Left lung (tissue), 10 donors: ENCODE measurements around the gene NISCH. TPM values are rescaled to one million over a fixed set of nuclear protein-coding genes. Genes with fewer than 3 reads are reported as not detected.

Experiments
- ATAC-seq: fragments of 200-7000 bp; cut with Tn5 transposase; one replicate; pipeline ENCODE4 v1.9.1; 2020; ENCODE audit warnings: moderate library complexity
- DNase-seq, 4 donors: peaks; one replicate each; pipeline ENCODE4 v3.0.0-alpha.2; 2013 to 2020
- H3K27ac ChIP-seq, 2 donors: fragments of 200-600 bp; sonication (generic) in 1 of 2; one replicate each; pipeline versions ENCODE4 v1.5.0 to v1.8.0; 2020 to 2021
- H3K27me3 ChIP-seq, 2 donors: fragments of 200-600 bp; sonication (generic) in 1 of 2; one replicate each; pipeline versions ENCODE4 v1.5.0 to v1.8.0; 2020 to 2021
- H3K36me3 ChIP-seq, 2 donors: fragments of 200-600 bp; sonication (generic) in 1 of 2; one replicate each; pipeline versions ENCODE4 v1.5.0 to v1.8.0; 2020 to 2021
- H3K4me1 ChIP-seq, 2 donors: fragments of 200-600 bp; one replicate each; pipeline ENCODE4 v1.8.0; 2021
- H3K4me3 ChIP-seq, 2 donors: fragments of 200-600 bp; sonication (generic) in 1 of 2; one replicate each; pipeline versions ENCODE4 v1.5.0 to v1.8.0; 2020 to 2021; ENCODE audit warnings: mild to moderate bottlenecking in 1 of 2
- H3K9me3 ChIP-seq, 2 donors: fragments of 200-600 bp; sonication (generic) in 1 of 2; one replicate each; pipeline versions ENCODE4 v1.5.0 to v1.8.0; 2020 to 2021
- CTCF ChIP-seq, 2 donors: fragments of 200-600 bp; sonication (generic) in 1 of 2; IDR thresholded peaks; one replicate each; pipeline versions ENCODE4 v1.5.0 to v1.8.0; 2021; ENCODE audit warnings: antibody characterized with exemption in 2 of 2
- intact Hi-C, 2 donors: fragments of 100-400 bp; cut with DNase I; formaldehyde crosslinking; loops; one replicate each; pipeline versions ENCODE4 v1.11.2 to v1.14.2; 2022
- polyA plus RNA-seq, 6 donors: library from polyadenylated mRNA; unstranded; fragments of 120-200 nt; gene quantifications; one replicate each; pipeline ENCODE4 v1.2.1, GENCODE V29; 2013; ENCODE audit not compliant: insufficient read length in 6 of 6
- total RNA-seq, 2 donors: library from RNA; stranded (reverse); fragmentation: NEBNext Ultra II Directional; extraction: Animal tissue kit (Norgen Biotek cat#: 25700); gene quantifications; one replicate each; pipeline ENCODE4 v1.2.1, GENCODE V29; 2021
- donor health status: DM: no; HTN: yes; CAD: no.
- donor health status: DM: no; HTN: no; CAD: no.

Gene NISCH
- total and polyA plus RNA-seq, 8 donors, result 72.6 to 178 (median 140) TPM

- H3K27ac ChIP-seq, result no peak overlapping the region
- peaks cover 0 to 97% of the 10 kb centered on the region in 2 donors for H3K36me3 ChIP-seq
- H3K4me1 ChIP-seq, result no peaks in the 10 kb centered on the region
- H3K4me3 ChIP-seq, result no peak overlapping the region
- TF ChIP-seq CTCF (IDR thresholded peaks at IDR 0.05), result no peak
- no peaks in the 10 kb centered on the region for H3K27me3 ChIP-seq
- no peak for DNase-seq
- intact Hi-C loops, result no loop called here
- H3K9me3 ChIP-seq, result no peaks in the 10 kb centered on the region
- no peak for ATAC-seq
These were observed 57.3 kb downstream of the NISCH start for GRCh38 chr3:52512727-52513126.

- Histone ChIP-seq H3K36me3 (peaks cover 0 to 97% of the 10 kb centered on the region in 2 donors), H3K27ac (no peak overlapping the region), H3K4me1 (no peaks in the 10 kb centered on the region), H3K9me3 (no peaks in the 10 kb centered on the region), H3K27me3 (no peaks in the 10 kb centered on the region), H3K4me3 (no peak overlapping the region)
- DNase-seq (no peak), ATAC-seq (no peak)
- TF ChIP-seq CTCF (IDR thresholded peaks at IDR 0.05), result no peak
- intact Hi-C loops, result no loop called here
These were observed 57.9 kb downstream of the NISCH start for GRCh38 chr3:52513281-52513680.

GRCh38 chr3:52514576-52514975 is 59.2 kb downstream of the NISCH start:
- DNase-seq, result no peak
- no peaks in the 10 kb centered on the region for H3K27me3 ChIP-seq
- peaks cover 0 to 99% of the 10 kb centered on the region in 2 donors for H3K36me3 ChIP-seq
- intact Hi-C loops, result no loop called here
- H3K9me3 ChIP-seq, result no peaks in the 10 kb centered on the region
- H3K27ac ChIP-seq, result no peak overlapping the region
- no peak overlapping the region for H3K4me3 ChIP-seq
- no peak for TF ChIP-seq CTCF (IDR thresholded peaks at IDR 0.05)
- ATAC-seq, result no peak
- H3K4me1 ChIP-seq, result no peaks in the 10 kb centered on the region

- DNase-seq, result no peak
- intact Hi-C loops, result no loop called here
- no peaks in the 10 kb centered on the region for H3K27me3 ChIP-seq
These were observed 59.8 kb downstream of the NISCH start for GRCh38 chr3:52515192-52515591.

GRCh38 chr3:52516509-52517195 is 61.2 kb downstream of the NISCH start:
- TF ChIP-seq CTCF (IDR thresholded peaks at IDR 0.05), result no peak
- Histone ChIP-seq H3K27me3 (no peaks in the 10 kb centered on the region), H3K4me3 (no peak overlapping the region), H3K4me1 (no peaks in the 10 kb centered on the region), H3K36me3 (peaks cover 0 to 99% of the 10 kb centered on the region in 2 donors), H3K9me3 (no peaks in the 10 kb centered on the region), H3K27ac (no peak overlapping the region)
- intact Hi-C loops, result no loop called here
- no peak for ATAC-seq
- peak in 1 of 4 donors; percentile 78 for DNase-seq

More at GRCh38 chr3:52515192-52515591, 59.8 kb downstream of the NISCH start:
- H3K4me3 ChIP-seq, result no peak overlapping the region
- H3K27ac ChIP-seq, result no peak overlapping the region
- peaks cover 0 to 99% of the 10 kb centered on the region in 2 donors for H3K36me3 ChIP-seq
- H3K4me1 ChIP-seq, result no peaks in the 10 kb centered on the region
- no peaks in the 10 kb centered on the region for H3K9me3 ChIP-seq
- no peak for ATAC-seq
- TF ChIP-seq CTCF (IDR thresholded peaks at IDR 0.05), result no peak
